ENCODE results near the gene GMDS. TPM values are rescaled to one million over a fixed set of nuclear protein-coding genes. Genes with fewer than 3 reads are reported as not detected.

GMDS gene
- total RNA-seq, 2 experiments from 2014 or later: 33.2 to 33.5 TPM

GRCh38 chr6:2054516-2055067 is 190.8 kb downstream of the GMDS start:
- no peak for DNase-seq
- CTCF ChIA-PET: no interaction called here
- H3K4me1 Mint-ChIP-seq: peaks cover 10% of the 10 kb centered on the region

DNA sequence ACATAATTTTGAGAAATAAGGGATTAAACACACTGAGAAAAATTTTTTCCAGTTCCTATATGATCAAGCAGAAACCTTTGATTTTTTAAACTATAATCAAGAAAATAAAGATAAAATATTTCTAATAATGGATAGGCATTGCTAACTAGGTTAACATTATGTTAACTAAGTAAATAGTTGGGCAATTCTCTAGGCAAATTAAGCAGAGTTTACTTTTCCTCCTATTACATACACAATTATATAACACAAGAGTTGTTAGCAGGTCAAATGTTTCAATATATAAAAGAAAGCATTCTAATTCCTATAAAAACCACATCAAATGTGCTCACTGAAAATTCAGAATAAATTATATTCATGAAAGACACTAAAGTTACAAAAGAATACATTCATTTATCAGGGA is 191.7 kb downstream of the GMDS start:
- no peaks in the 10 kb centered on the region for H3K27me3 Mint-ChIP-seq
- POLR2A ChIA-PET: interaction anchor here (0.6 kb wide), 1 partner anchor 512 kb away, joined by 3 read pairs; no protein-coding TSS in a partner anchor
- H3K9me3 Mint-ChIP-seq (ENCODE audit: low read depth): no peaks in the 10 kb centered on the region
- H3K4me1 Mint-ChIP-seq: peaks cover 10% of the 10 kb centered on the region
- intact Hi-C loops (cut with DNase I, micrococcal nuclease): no loop called here
- no peak for DNase-seq
- H3K36me3 Mint-ChIP-seq (ENCODE audit: low read depth): peaks cover 4% of the 10 kb centered on the region
- H3K4me3 Mint-ChIP-seq: no peak overlapping the region
- CTCF ChIA-PET: no interaction called here
- ATAC-seq: no peak
- H3K27ac Mint-ChIP-seq: no peak overlapping the region

More at GRCh38 chr6:2054516-2055067, 190.8 kb downstream of the GMDS start:
- H3K4me3 Mint-ChIP-seq: no peak overlapping the region
- ATAC-seq: no peak
- H3K9me3 Mint-ChIP-seq (ENCODE audit: low read depth): no peaks in the 10 kb centered on the region
- POLR2A ChIA-PET: interaction anchor here (0.6 kb wide), 1 partner anchor 511 kb away, joined by 3 read pairs; no protein-coding TSS in a partner anchor
- no peak overlapping the region for H3K27ac Mint-ChIP-seq
- intact Hi-C loops (cut with DNase I, micrococcal nuclease): no loop called here
- peaks cover 4% of the 10 kb centered on the region for H3K36me3 Mint-ChIP-seq (ENCODE audit: low read depth)
- H3K27me3 Mint-ChIP-seq: no peaks in the 10 kb centered on the region

GRCh38 chr6:2047855-2048254 is 197.6 kb downstream of the GMDS start:
- Mint-ChIP-seq H3K27ac (no peak overlapping the region), H3K9me3 (ENCODE audit: low read depth) (peaks cover 3% of the 10 kb centered on the region), H3K27me3 (no peaks in the 10 kb centered on the region), H3K4me1 (no peaks in the 10 kb centered on the region), H3K4me3 (no peak overlapping the region), H3K36me3 (ENCODE audit: low read depth) (peaks cover 3% of the 10 kb centered on the region)
- DNase-seq: no peak
- ATAC-seq: no peak
- intact Hi-C loops (cut with DNase I, micrococcal nuclease): no loop called here
- ChIA-PET CTCF (no interaction called here), POLR2A (no interaction called here)

- no peaks in the 10 kb centered on the region for H3K27me3 Mint-ChIP-seq
- H3K4me1 Mint-ChIP-seq: peaks cover 3% of the 10 kb centered on the region
- H3K4me3 Mint-ChIP-seq: no peak overlapping the region
- H3K9me3 Mint-ChIP-seq (ENCODE audit: low read depth): peaks cover 3% of the 10 kb centered on the region
- ChIA-PET CTCF (no interaction called here), POLR2A (no interaction called here)
- no peak for DNase-seq
- peaks cover 3% of the 10 kb centered on the region for H3K36me3 Mint-ChIP-seq (ENCODE audit: low read depth)
- intact Hi-C loops (cut with DNase I, micrococcal nuclease): no loop called here
- no peak overlapping the region for H3K27ac Mint-ChIP-seq
- ATAC-seq: no peak
Measured at GRCh38 chr6:2044192-2044591, 201.2 kb downstream of the GMDS start.

- peaks cover 3% of the 10 kb centered on the region for H3K36me3 Mint-ChIP-seq (ENCODE audit: low read depth)
- no peak for ATAC-seq
- ChIA-PET CTCF (interaction anchor here (0.6 kb wide), 1 partner anchor 137 kb away, joined by 3 read pairs; no protein-coding TSS in a partner anchor), POLR2A (no interaction called here)
- H3K27ac Mint-ChIP-seq: no peak overlapping the region
- DNase-seq: no peak
- H3K9me3 Mint-ChIP-seq (ENCODE audit: low read depth): peaks cover 3% of the 10 kb centered on the region
- no peak overlapping the region for H3K4me3 Mint-ChIP-seq
- no peaks in the 10 kb centered on the region for H3K27me3 Mint-ChIP-seq
- H3K4me1 Mint-ChIP-seq: peaks cover 14% of the 10 kb centered on the region
- intact Hi-C loops (cut with DNase I, micrococcal nuclease): no loop called here
Measured at GRCh38 chr6:2042956-2043648, 202.3 kb downstream of the GMDS start.

DNA sequence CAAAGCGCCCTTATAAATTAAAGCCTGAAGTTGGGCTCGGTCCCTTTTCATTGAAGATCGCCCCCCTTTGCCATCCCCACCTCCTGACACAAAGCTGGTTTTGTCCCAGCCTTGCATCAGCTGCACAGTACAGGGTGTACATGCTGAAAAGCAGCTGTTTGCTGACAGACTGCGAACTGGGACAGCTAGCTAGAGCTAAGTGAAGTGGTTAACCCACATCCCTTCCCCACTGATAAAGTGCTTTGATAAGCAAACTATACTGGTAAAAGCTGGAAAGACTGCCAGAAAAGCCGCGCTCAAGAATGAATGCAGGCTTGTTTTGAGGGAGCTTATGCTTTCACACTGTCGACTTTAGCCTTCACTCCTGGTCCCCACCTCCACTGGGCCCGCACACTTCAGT is 207.3 kb downstream of the GMDS start:
- no peak overlapping the region for H3K27ac Mint-ChIP-seq
- POLR2A ChIA-PET: no interaction called here

GRCh38 chr6:2037237-2037926 is 208.0 kb downstream of the GMDS start:
- Mint-ChIP-seq H3K9me3 (ENCODE audit: low read depth) (no peaks in the 10 kb centered on the region), H3K4me1 (peaks cover 35% of the 10 kb centered on the region), H3K27me3 (no peaks in the 10 kb centered on the region), H3K4me3 (no peak overlapping the region), H3K36me3 (ENCODE audit: low read depth) (no peaks in the 10 kb centered on the region), H3K27ac (no peak overlapping the region)
- intact Hi-C loops (cut with DNase I, micrococcal nuclease): loop anchor here in 1 of 2 experiments (5.0 kb wide), 1 partner anchor 425 kb away; no protein-coding TSS in a partner anchor
- ChIA-PET POLR2A (no interaction called here), CTCF (interaction anchor here (0.6 to 1.1 kb wide), 3 partner anchors 11 to 432 kb away, joined by 3 read pairs; no protein-coding TSS in a partner anchor)
- ATAC-seq (peak; percentile 47), DNase-seq (no peak)

More for the DNA sequence above, 207.3 kb downstream of the GMDS start:
- ATAC-seq: peak; percentile 80
- H3K36me3 Mint-ChIP-seq (ENCODE audit: low read depth): no peaks in the 10 kb centered on the region
- H3K27me3 Mint-ChIP-seq: no peaks in the 10 kb centered on the region
- peak; percentile 24 for DNase-seq
- no peaks in the 10 kb centered on the region for H3K9me3 Mint-ChIP-seq (ENCODE audit: low read depth)
- intact Hi-C loops (cut with DNase I, micrococcal nuclease): loop anchor here in 1 of 2 experiments (5.0 kb wide), 1 partner anchor 426 kb away; no protein-coding TSS in a partner anchor
- H3K4me1 Mint-ChIP-seq: peaks cover 35% of the 10 kb centered on the region
- CTCF ChIA-PET: interaction anchor here (0.6 to 1.1 kb wide), 3 partner anchors 12 to 433 kb away, joined by 3 to 4 read pairs (median 3); no protein-coding TSS in a partner anchor
- no peak overlapping the region for H3K4me3 Mint-ChIP-seq

- intact Hi-C loops (cut with DNase I, micrococcal nuclease): loop anchor here in 1 of 2 experiments (5.0 kb wide), 1 partner anchor 424 kb away; no protein-coding TSS in a partner anchor
- Mint-ChIP-seq H3K9me3 (ENCODE audit: low read depth) (no peaks in the 10 kb centered on the region), H3K4me1 (peaks cover 35% of the 10 kb centered on the region), H3K36me3 (ENCODE audit: low read depth) (no peaks in the 10 kb centered on the region), H3K4me3 (no peak overlapping the region), H3K27me3 (no peaks in the 10 kb centered on the region), H3K27ac (no peak overlapping the region)
- POLR2A ChIA-PET: no interaction called here
- DNase-seq (no peak), ATAC-seq (no peak)
- CTCF ChIA-PET: interaction anchor here (0.7 kb wide), 1 partner anchor 172 kb away, joined by 3 read pairs; no protein-coding TSS in a partner anchor
Measured at GRCh38 chr6:2036710-2037023, 208.7 kb downstream of the GMDS start.

GRCh38 chr6:2035826-2036709 is 209.3 kb downstream of the GMDS start:
- no peak for DNase-seq
- H3K9me3 Mint-ChIP-seq (ENCODE audit: low read depth): no peaks in the 10 kb centered on the region
- CTCF ChIA-PET: interaction anchor here (0.7 to 1.3 kb wide), 2 partner anchors 173 to 599 kb away, joined by 3 read pairs; no protein-coding TSS in a partner anchor

DNA sequence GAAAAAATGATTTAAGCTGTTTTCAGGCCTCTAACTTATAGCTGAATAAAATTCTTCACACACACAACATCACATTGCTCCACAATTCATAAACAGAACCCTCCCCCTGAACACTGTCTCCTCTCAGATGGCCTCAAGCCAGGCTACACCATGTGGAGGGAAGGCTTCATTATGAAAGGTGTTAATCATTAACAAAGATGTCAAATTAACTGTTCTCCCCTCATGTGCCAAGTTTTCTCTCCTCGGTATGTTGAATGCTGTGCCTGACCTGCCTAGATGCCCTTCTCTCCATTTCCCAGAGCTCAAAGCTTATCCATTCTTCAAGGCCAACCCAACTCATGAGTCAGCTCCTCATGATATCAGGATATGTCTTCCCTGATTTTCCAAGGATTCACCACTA is 210.4 kb downstream of the GMDS start:
- no peak for ATAC-seq
- Mint-ChIP-seq H3K4me3 (no peak overlapping the region), H3K9me3 (ENCODE audit: low read depth) (no peaks in the 10 kb centered on the region), H3K36me3 (ENCODE audit: low read depth) (no peaks in the 10 kb centered on the region), H3K4me1 (peaks cover 32% of the 10 kb centered on the region), H3K27ac (no peak overlapping the region), H3K27me3 (no peaks in the 10 kb centered on the region)
- intact Hi-C loops (cut with DNase I, micrococcal nuclease): loop anchor here in 1 of 2 experiments (5.0 kb wide), 1 partner anchor 423 kb away; no protein-coding TSS in a partner anchor
- ChIA-PET POLR2A (interaction anchor here (0.6 kb wide), 1 partner anchor 1293 kb away, joined by 3 read pairs; no protein-coding TSS in a partner anchor), CTCF (interaction anchor here (1.3 kb wide), 1 partner anchor 600 kb away, joined by 3 read pairs; no protein-coding TSS in a partner anchor)
- DNase-seq: no peak

More at GRCh38 chr6:2035826-2036709, 209.3 kb downstream of the GMDS start:
- Mint-ChIP-seq H3K27ac (no peak overlapping the region), H3K27me3 (no peaks in the 10 kb centered on the region), H3K36me3 (ENCODE audit: low read depth) (no peaks in the 10 kb centered on the region), H3K4me1 (peaks cover 35% of the 10 kb centered on the region), H3K4me3 (no peak overlapping the region)
- POLR2A ChIA-PET: interaction anchor here (0.6 kb wide), 1 partner anchor 1294 kb away, joined by 3 read pairs; no protein-coding TSS in a partner anchor
- no peak for ATAC-seq
- intact Hi-C loops (cut with DNase I, micrococcal nuclease): loop anchor here in 1 of 2 experiments (5.0 kb wide), 1 partner anchor 424 kb away; no protein-coding TSS in a partner anchor

GRCh38 chr6:2034256-2034655 is 211.1 kb downstream of the GMDS start:
- CTCF ChIA-PET: no interaction called here
- H3K27me3 Mint-ChIP-seq: no peaks in the 10 kb centered on the region
- H3K27ac Mint-ChIP-seq: no peak overlapping the region
- no peaks in the 10 kb centered on the region for H3K9me3 Mint-ChIP-seq (ENCODE audit: low read depth)
- DNase-seq: no peak
- intact Hi-C loops (cut with DNase I, micrococcal nuclease): no loop called here
- peaks cover 32% of the 10 kb centered on the region for H3K4me1 Mint-ChIP-seq
- H3K4me3 Mint-ChIP-seq: no peak overlapping the region
- POLR2A ChIA-PET: no interaction called here
- no peaks in the 10 kb centered on the region for H3K36me3 Mint-ChIP-seq (ENCODE audit: low read depth)
- no peak for ATAC-seq
